ENCODE measurements around the gene KRT78. TPM values are rescaled to one million over a fixed set of nuclear protein-coding genes. Genes with fewer than 3 reads are reported as not detected.
"Not testable (repeated sequence)": the region's sequence is repeated elsewhere in the genome, so short reads cannot be mapped to it uniquely, and the experiment has no call there.

The KRT78 gene
- not detected in 2 replicates for total RNA-seq (2014; rRNA removed; shearing (Covaris generic))

- no peak for DNase-seq (ENCODE audit: low spot score)
Measured at GRCh38 chr12:52848661-52849255, at the start of gene KRT78. Gene KRT78 (minus strand): TSS chr12:52848994. CDS start chr12:52848930, 64 bp downstream.

GRCh38 chr12:52896190-52897100 is 47.7 kb upstream of the KRT78 start:
- DNase-seq (ENCODE audit: low spot score) = no peak

- no peak for DNase-seq (ENCODE audit: low spot score)
Measured at GRCh38 chr12:52895726-52896189, 47.0 kb upstream of the KRT78 start.

GRCh38 chr12:52892974-52893373 is 44.2 kb upstream of the KRT78 start:
- DNase-seq (ENCODE audit: low spot score) = no peak

- DNase-seq (ENCODE audit: low spot score) = no peak
Measured at GRCh38 chr12:52892207-52892852, 43.5 kb upstream of the KRT78 start.

- DNase-seq (ENCODE audit: low spot score) = no peak
Measured at GRCh38 chr12:52891044-52891443, 42.2 kb upstream of the KRT78 start.

GRCh38 chr12:52890417-52890816 is 41.6 kb upstream of the KRT78 start:
- no peak for DNase-seq (ENCODE audit: low spot score)

- DNase-seq (ENCODE audit: low spot score) = peak; percentile 48
Measured at GRCh38 chr12:52884526-52885293, 35.9 kb upstream of the KRT78 start.

- not testable (repeated sequence) for DNase-seq (ENCODE audit: low spot score)
Measured at GRCh38 chr12:52880499-52880898, 31.7 kb upstream of the KRT78 start.

- DNase-seq (ENCODE audit: low spot score) = peak; percentile 90
Measured at GRCh38 chr12:52879394-52880351, 30.9 kb upstream of the KRT78 start.

GRCh38 chr12:52878507-52879393 is 30.0 kb upstream of the KRT78 start:
- DNase-seq (ENCODE audit: low spot score) = no peak

- no peak for DNase-seq (ENCODE audit: low spot score)
Measured at GRCh38 chr12:52877242-52877641, 28.4 kb upstream of the KRT78 start.

- DNase-seq (ENCODE audit: low spot score) = no peak
Measured at GRCh38 chr12:52876372-52876771, 27.6 kb upstream of the KRT78 start.

- DNase-seq (ENCODE audit: low spot score) = no peak
Measured at GRCh38 chr12:52874573-52875435, 26.0 kb upstream of the KRT78 start.

- peak; percentile 90 for DNase-seq (ENCODE audit: low spot score)
Measured at GRCh38 chr12:52873832-52874572, 25.2 kb upstream of the KRT78 start.

- no peak for DNase-seq (ENCODE audit: low spot score)
Measured at GRCh38 chr12:52873513-52873831, 24.7 kb upstream of the KRT78 start.

- no peak for DNase-seq (ENCODE audit: low spot score)
Measured at GRCh38 chr12:52872644-52873389, 24.0 kb upstream of the KRT78 start.
